Common myeloid progenitor, CD34-positive (primary cell): ENCODE data around the gene CUL2.

Experiments used
- CTCF ChIA-PET: fragments of 350-600 bp; sonication (Branson Sonifier 250); formaldehyde crosslinking; loops from one replicate; lab custom pipeline; 2021; ENCODE audit warnings: antibody characterized with exemption; lab: Charles Lee
- POLR2A ChIA-PET: fragments of 350-600 bp; sonication (Branson Sonifier 250); formaldehyde crosslinking; loops from one replicate; lab custom pipeline; 2021; ENCODE audit warnings: antibody characterized with exemption; lab: Charles Lee
- DNase-seq, 3 donors: peaks; one replicate each; pipeline versions ENCODE4 v3.0.0 to v3.0.0-alpha.2; 2013
- H3K27ac ChIP-seq, 2 experiments: 1 replicate in 1 of 2; 2 replicates in 1 of 2; pipeline ENCODE4 v1.7.0; 2013; ENCODE audit warnings: inconsistent platforms in 2 of 2, low read length in 2 of 2, mild to moderate bottlenecking in 2 of 2, low read depth in 1 of 2, moderate library complexity in 1 of 2; ENCODE audit not compliant: severe bottlenecking in 2 of 2, insufficient read depth in 1 of 2, poor library complexity in 1 of 2
- H3K27me3 ChIP-seq, 5 experiments: replicated peaks in 2 of 5; 1 replicate in 3 of 5; 2 replicates in 2 of 5; pipeline versions ENCODE4 v1.6.1 to v1.7.0; 2013; ENCODE audit warnings: low read length in 4 of 5, mild to moderate bottlenecking in 2 of 5, moderate library complexity in 2 of 5, inconsistent platforms in 1 of 5; ENCODE audit not compliant: insufficient read depth in 5 of 5, control insufficient read depth in 4 of 5
- H3K36me3 ChIP-seq, 4 experiments: 1 replicate in 2 of 4; 2 replicates in 2 of 4; pipeline versions ENCODE4 v1.6.1 to v1.7.0; 2013; ENCODE audit warnings: low read length in 3 of 4, control low read depth in 1 of 4, mild to moderate bottlenecking in 1 of 4; ENCODE audit not compliant: control insufficient read depth in 4 of 4, insufficient read depth in 4 of 4
- H3K4me1 ChIP-seq, 4 experiments: 1 replicate in 3 of 4; 2 replicates in 1 of 4; pipeline versions ENCODE4 v1.6.1 to v1.7.1; 2013; ENCODE audit warnings: low read length in 3 of 4, mild to moderate bottlenecking in 3 of 4, control low read depth in 1 of 4, inconsistent platforms in 1 of 4, moderate library complexity in 1 of 4; ENCODE audit not compliant: control insufficient read depth in 4 of 4, insufficient read depth in 4 of 4; ENCODE audit errors: control extremely low read depth in 1 of 4
- H3K4me3 ChIP-seq, 7 experiments: 1 replicate in 4 of 7; 2 replicates in 3 of 7; pipeline versions ENCODE4 v1.5.1 to v1.7.0; 2013; ENCODE audit warnings: mild to moderate bottlenecking in 7 of 7, low read length in 6 of 7, moderate library complexity in 6 of 7, inconsistent platforms in 2 of 7, low read depth in 2 of 7, control low read depth in 1 of 7; ENCODE audit not compliant: insufficient read depth in 4 of 7, control insufficient read depth in 1 of 7; ENCODE audit errors: extremely low read depth in 1 of 7
- H3K9me3 ChIP-seq, 5 experiments: 1 replicate in 4 of 5; 2 replicates in 1 of 5; pipeline versions ENCODE4 v1.6.1 to v1.7.1; 2013; ENCODE audit warnings: low read length in 4 of 5, mild to moderate bottlenecking in 2 of 5, inconsistent platforms in 1 of 5, low read depth in 1 of 5, moderate library complexity in 1 of 5; ENCODE audit not compliant: control insufficient read depth in 4 of 5, insufficient read depth in 2 of 5; ENCODE audit errors: control extremely low read depth in 1 of 5
- WGBS: methylation state at CpG from one replicate; pipeline ENCODE4 v1.1.5; 2013; ENCODE audit not compliant: insufficient coverage; 5-methylcytosine and 5-hydroxymethylcytosine counted together

The CUL2 gene

GRCh38 chr10:35035606-35036005, 54.5 kb downstream of the CUL2 start:
- peak in 2 of 3 donors; percentile 9 to 10 for DNase-seq
- WGBS: no CpG with 5 or more reads among the region's 1 CpG
- ChIA-PET POLR2A (no interaction called here), CTCF (interaction anchor here (1.7 to 2.2 kb wide), 2 partner anchors 9 kb away, joined by 6 read pairs; no protein-coding TSS in a partner anchor)
- Histone ChIP-seq H3K36me3 (peaks cover 9 to 66% (median 32%) of the 10 kb centered on the region in 4 experiments), H3K9me3 (no peaks in the 10 kb centered on the region), H3K4me1 (no peaks in the 10 kb centered on the region), H3K27me3 (no peaks in the 10 kb centered on the region), H3K27ac (no peak overlapping the region), H3K4me3 (no peak overlapping the region)

DNA sequence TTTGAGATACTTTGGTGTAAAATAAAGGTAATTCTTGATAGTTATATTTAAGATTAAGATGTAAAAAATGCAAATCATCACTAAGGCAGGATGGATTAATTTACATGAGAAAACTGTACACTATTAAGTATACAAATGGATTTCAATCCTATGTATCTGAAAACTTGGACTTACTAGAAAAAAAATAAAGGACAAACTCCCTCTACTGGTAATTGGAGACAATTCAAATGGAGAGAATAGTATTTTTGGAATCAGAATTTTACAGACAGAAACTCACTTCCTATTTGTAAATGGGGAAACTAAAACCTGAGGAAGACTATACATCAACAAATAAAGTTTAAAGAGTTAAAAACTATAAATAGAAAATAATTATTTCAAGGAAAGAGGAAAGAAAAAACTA, 62.6 kb downstream of the CUL2 start:
- H3K4me3 ChIP-seq: no peak overlapping the region
- DNase-seq: peak; percentile 36 to 47 (median 45)
- ChIA-PET POLR2A (no interaction called here), CTCF (interaction anchor here (0.8 to 2.2 kb wide), 7 partner anchors 10 to 362 kb away, joined by 3 to 5 read pairs (median 3); no protein-coding TSS in a partner anchor)
- H3K36me3 ChIP-seq: peaks cover 8 to 67% (median 32%) of the 10 kb centered on the region in 4 experiments
- no peaks in the 10 kb centered on the region for H3K27me3 ChIP-seq
- H3K9me3 ChIP-seq: no peaks in the 10 kb centered on the region
- H3K27ac ChIP-seq: no peak overlapping the region
- no peaks in the 10 kb centered on the region for H3K4me1 ChIP-seq

DNA sequence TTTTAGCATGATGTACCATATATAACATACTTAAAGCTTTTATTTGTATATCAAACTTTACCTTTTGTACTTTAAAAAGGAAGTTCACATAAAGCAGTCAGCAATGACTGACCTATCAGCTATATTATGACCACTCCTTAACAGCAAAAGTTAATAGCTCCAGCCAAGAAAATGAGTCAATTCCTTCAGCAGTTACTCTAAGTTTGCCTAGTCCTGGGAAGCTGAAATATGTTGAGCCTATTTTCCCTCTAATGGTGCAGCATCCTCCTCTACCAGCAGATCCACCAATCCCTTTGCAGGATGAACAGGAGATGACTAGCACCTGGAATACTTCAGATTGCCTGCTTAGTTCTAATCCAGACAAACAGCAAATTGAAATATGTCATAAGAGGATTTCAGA, 64.2 kb downstream of the CUL2 start:
- no peaks in the 10 kb centered on the region for H3K4me1 ChIP-seq
- no peaks in the 10 kb centered on the region for H3K27me3 ChIP-seq
- no peak overlapping the region for H3K27ac ChIP-seq
- POLR2A ChIA-PET: interaction anchor here (0.7 kb wide), 2 partner anchors 59 to 348 kb away, joined by 3 read pairs; no protein-coding TSS in a partner anchor
- H3K36me3 ChIP-seq: peaks cover 8 to 60% (median 31%) of the 10 kb centered on the region in 4 experiments
- no peaks in the 10 kb centered on the region for H3K9me3 ChIP-seq
- CTCF ChIA-PET: interaction anchor here (1.1 to 2.7 kb wide), 6 partner anchors 9 to 365 kb away, joined by 3 to 16 read pairs (median 4); no protein-coding TSS in a partner anchor
- DNase-seq: no peak
- no peak overlapping the region for H3K4me3 ChIP-seq

DNA sequence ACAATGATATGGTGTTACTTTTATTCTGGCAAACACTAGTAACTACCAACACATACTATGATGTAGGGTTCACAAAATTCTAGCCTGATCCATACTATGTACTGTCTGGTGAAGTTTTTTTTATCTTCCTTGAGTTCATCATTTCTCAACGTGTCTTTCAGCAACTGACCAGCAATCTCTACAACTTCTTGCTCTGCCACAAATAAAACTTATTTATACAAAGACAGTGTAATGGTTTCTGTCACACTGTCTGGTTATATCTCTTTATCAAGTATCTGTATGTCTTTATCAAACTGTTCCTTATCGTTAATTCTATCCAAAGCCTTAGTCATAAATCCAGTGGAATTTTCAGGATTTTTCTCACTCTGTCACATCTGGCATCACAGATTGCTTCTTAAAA, 69.7 kb downstream of the CUL2 start:
- Histone ChIP-seq H3K27ac (no peak overlapping the region), H3K4me1 (no peaks in the 10 kb centered on the region), H3K27me3 (no peaks in the 10 kb centered on the region), H3K4me3 (no peak overlapping the region), H3K9me3 (no peaks in the 10 kb centered on the region), H3K36me3 (peaks cover 11 to 43% (median 27%) of the 10 kb centered on the region in 4 experiments)
- DNase-seq: no peak
- 100% methylated on average over 1 of the region's 2 CpGs for WGBS
- POLR2A ChIA-PET: interaction anchor here (0.6 kb wide), 1 partner anchor 1863 kb away, joined by 7 read pairs; no protein-coding TSS in a partner anchor
- CTCF ChIA-PET: no interaction called here

DNA sequence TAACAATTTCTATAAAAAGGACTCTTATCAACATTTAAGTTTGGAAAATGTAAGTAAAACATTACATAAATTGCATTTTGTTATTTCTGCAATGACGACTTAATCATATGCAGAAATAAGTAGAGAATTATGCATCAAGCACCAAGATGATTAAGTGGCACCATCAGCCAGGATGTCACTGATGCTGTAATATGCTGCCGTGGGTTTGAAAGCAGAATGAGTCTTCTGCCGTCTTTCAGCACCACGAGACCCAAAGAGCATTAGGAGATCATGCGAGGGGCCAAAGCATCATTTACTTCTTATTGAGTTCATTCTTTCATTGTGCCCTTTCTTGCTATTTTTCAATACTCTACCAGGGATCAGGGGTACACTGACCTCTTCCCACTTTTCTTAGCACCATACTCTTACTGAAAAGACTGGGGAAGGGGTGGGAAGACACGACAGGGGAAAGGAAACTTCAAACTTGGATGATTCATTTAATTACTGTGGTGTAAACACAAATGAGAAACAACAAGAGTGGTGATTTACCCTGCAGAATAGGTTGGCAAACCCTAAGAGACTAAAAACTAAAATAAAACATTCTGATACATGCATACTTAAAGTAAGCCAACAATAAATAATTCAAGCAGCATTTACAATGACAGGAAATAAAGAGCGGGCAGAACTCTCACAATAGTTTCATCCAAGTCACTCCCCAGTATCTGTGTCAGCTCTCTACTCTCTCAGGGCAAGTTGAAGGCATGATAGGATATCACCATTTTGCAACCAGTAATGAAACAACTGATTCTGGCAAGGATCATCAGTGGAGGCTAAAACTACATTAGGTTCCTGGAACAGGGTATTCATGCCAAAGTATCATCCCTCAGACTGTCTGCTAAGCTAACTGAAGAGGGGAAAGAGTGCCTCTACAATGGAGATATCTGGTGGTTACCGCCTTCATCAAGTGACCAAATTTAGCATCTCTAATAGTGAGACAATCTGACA, 70.8 kb downstream of the CUL2 start:
- no peak overlapping the region for H3K27ac ChIP-seq
- ChIA-PET CTCF (no interaction called here), POLR2A (no interaction called here)
- no peaks in the 10 kb centered on the region for H3K27me3 ChIP-seq
- no peak for DNase-seq
- no peaks in the 10 kb centered on the region for H3K4me1 ChIP-seq
- 100% methylated on average over 6 of the region's 8 CpGs for WGBS
- peaks cover 9 to 38% (median 24%) of the 10 kb centered on the region in 4 experiments for H3K36me3 ChIP-seq
- no peak overlapping the region for H3K4me3 ChIP-seq
- H3K9me3 ChIP-seq: no peaks in the 10 kb centered on the region

DNA sequence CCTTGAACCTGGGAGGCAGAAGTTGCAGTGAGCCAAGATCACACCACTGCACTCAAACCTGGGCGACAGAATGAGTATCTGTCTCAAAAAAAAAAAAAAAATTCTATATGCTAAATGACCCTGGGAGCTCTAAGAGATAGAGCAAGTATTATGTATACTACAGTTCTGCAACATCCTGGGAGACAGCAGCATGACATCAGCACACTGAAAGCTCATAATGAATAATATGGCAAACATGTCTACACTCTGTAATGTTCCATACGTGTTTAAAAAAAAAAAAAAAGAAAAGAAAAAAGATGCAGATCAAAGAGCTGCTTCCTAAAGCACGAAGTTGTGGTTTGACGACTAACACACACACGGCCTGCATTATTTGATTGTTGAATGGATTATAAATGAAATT, 72.5 kb downstream of the CUL2 start:
- H3K4me1 ChIP-seq: no peaks in the 10 kb centered on the region
- DNase-seq: no peak
- ChIA-PET POLR2A (interaction anchor here (0.6 kb wide), 1 partner anchor 1116 kb away, joined by 3 read pairs; no protein-coding TSS in a partner anchor), CTCF (interaction anchor here (0.6 to 1.4 kb wide), 4 partner anchors 11 to 293 kb away, joined by 3 to 4 read pairs (median 4); no protein-coding TSS in a partner anchor)
- no peaks in the 10 kb centered on the region for H3K27me3 ChIP-seq
- no peaks in the 10 kb centered on the region for H3K9me3 ChIP-seq
- WGBS: 80% methylated on average over 1 of the region's 5 CpGs
- peaks cover 9 to 41% (median 24%) of the 10 kb centered on the region in 4 experiments for H3K36me3 ChIP-seq
- H3K27ac ChIP-seq: no peak overlapping the region
- no peak overlapping the region for H3K4me3 ChIP-seq
